GM21528 (cell line): ENCODE measurements around the gene LRRC43.

Source experiments
- ATAC-seq: cut with Tn5 transposase; IDR thresholded peaks from one replicate; pipeline ENCODE4 v1.9.1; 2021; ENCODE audit warnings: mild to moderate bottlenecking, moderate library complexity; ENCODE audit not compliant: unreplicated experiment, low FRiP score

Gene LRRC43

GRCh38 chr12:122182887-122183587, at the start of gene LRRC43:
LRRC43 (plus strand) TSS chr12:122183123; CDS start chr12:122183145, 22 bp downstream.
- no peak for ATAC-seq

GRCh38 chr12:122133192-122133950, 49.6 kb upstream of the LRRC43 start:
- ATAC-seq = no peak

GRCh38 chr12:122135437-122136031, 47.4 kb upstream of the LRRC43 start:
- ATAC-seq = no peak

GRCh38 chr12:122137229-122137628, 45.7 kb upstream of the LRRC43 start:
- no peak for ATAC-seq

GRCh38 chr12:122137681-122138080, 45.2 kb upstream of the LRRC43 start:
- no peak for ATAC-seq

GRCh38 chr12:122138181-122138580, 44.7 kb upstream of the LRRC43 start:
- ATAC-seq = no peak

- no peak for ATAC-seq
Measured at GRCh38 chr12:122138616-122139015, 44.3 kb upstream of the LRRC43 start.

GRCh38 chr12:122139266-122139665, 43.7 kb upstream of the LRRC43 start:
- ATAC-seq = no peak

GRCh38 chr12:122139941-122140340, 43.0 kb upstream of the LRRC43 start:
- ATAC-seq = no peak

- no peak for ATAC-seq
Measured at GRCh38 chr12:122140467-122141257, 42.3 kb upstream of the LRRC43 start.

- no peak for ATAC-seq
Measured at GRCh38 chr12:122141911-122142725, 40.8 kb upstream of the LRRC43 start.

GRCh38 chr12:122142857-122143256, 40.1 kb upstream of the LRRC43 start:
- no peak for ATAC-seq

GRCh38 chr12:122144885-122145284, 38.0 kb upstream of the LRRC43 start:
- no peak for ATAC-seq

- ATAC-seq = no peak
Measured at GRCh38 chr12:122145505-122146330, 37.2 kb upstream of the LRRC43 start.

- ATAC-seq = no peak
Measured at GRCh38 chr12:122147514-122148290, 35.2 kb upstream of the LRRC43 start.

GRCh38 chr12:122148657-122149056, 34.3 kb upstream of the LRRC43 start:
- ATAC-seq = no peak

GRCh38 chr12:122150127-122150681, 32.7 kb upstream of the LRRC43 start:
- no peak for ATAC-seq

GRCh38 chr12:122152754-122153153, 30.2 kb upstream of the LRRC43 start:
- ATAC-seq = no peak
